Measurements from ENCODE around the gene FAR2. TPM values are rescaled to one million over a fixed set of nuclear protein-coding genes. Genes with fewer than 3 reads are reported as not detected.

FAR2 gene
- total RNA-seq, 1 donor from 2014 or later = 15.9 TPM

- DNase-seq (ENCODE audit: extremely low spot score, unreplicated experiment) = no peak
- no peak overlapping the region for H3K4me3 Mint-ChIP-seq
- peaks cover 3% of the 10 kb centered on the region for H3K36me3 Mint-ChIP-seq
- TF ChIP-seq CTCF (conservative IDR thresholded peaks at IDR 0.05) = no peak
- peaks cover 4% of the 10 kb centered on the region for H3K27me3 Mint-ChIP-seq
- H3K9me3 Mint-ChIP-seq = no peaks in the 10 kb centered on the region
- H3K4me1 Mint-ChIP-seq (ENCODE audit: unreplicated experiment) = peaks cover 24% of the 10 kb centered on the region
- H3K27ac Mint-ChIP-seq = peak overlapping the region; percentile 70
Measured at GRCh38 chr12:29241821-29242591, 92.9 kb downstream of the FAR2 start.

GRCh38 chr12:29242921-29243431 lies 93.9 kb downstream of the FAR2 start:
- peaks cover 4% of the 10 kb centered on the region for H3K27me3 Mint-ChIP-seq
- TF ChIP-seq CTCF (conservative IDR thresholded peaks at IDR 0.05) = no peak
- no peaks in the 10 kb centered on the region for H3K9me3 Mint-ChIP-seq
- no peak overlapping the region for H3K4me3 Mint-ChIP-seq
- peaks cover 24% of the 10 kb centered on the region for H3K4me1 Mint-ChIP-seq (ENCODE audit: unreplicated experiment)
- peaks cover 3% of the 10 kb centered on the region for H3K36me3 Mint-ChIP-seq
- H3K27ac Mint-ChIP-seq = peak overlapping the region; percentile 70
- DNase-seq (ENCODE audit: extremely low spot score, unreplicated experiment) = no peak

GRCh38 chr12:29244159-29244765 lies 95.2 kb downstream of the FAR2 start:
- H3K27ac Mint-ChIP-seq = no peak overlapping the region
- H3K36me3 Mint-ChIP-seq = peaks cover 3% of the 10 kb centered on the region
- H3K4me1 Mint-ChIP-seq (ENCODE audit: unreplicated experiment) = peaks cover 24% of the 10 kb centered on the region
- H3K4me3 Mint-ChIP-seq = no peak overlapping the region
- no peak for DNase-seq (ENCODE audit: extremely low spot score, unreplicated experiment)
- TF ChIP-seq CTCF (conservative IDR thresholded peaks at IDR 0.05) = no peak
- H3K27me3 Mint-ChIP-seq = peaks cover 4% of the 10 kb centered on the region
- no peaks in the 10 kb centered on the region for H3K9me3 Mint-ChIP-seq

GRCh38 chr12:29245246-29245645 lies 96.2 kb downstream of the FAR2 start:
- Mint-ChIP-seq H3K27me3 (peaks cover 3% of the 10 kb centered on the region), H3K9me3 (no peaks in the 10 kb centered on the region), H3K4me1 (ENCODE audit: unreplicated experiment) (peaks cover 23% of the 10 kb centered on the region), H3K4me3 (no peak overlapping the region), H3K36me3 (peaks cover 8% of the 10 kb centered on the region), H3K27ac (no peak overlapping the region)
- DNase-seq (ENCODE audit: extremely low spot score, unreplicated experiment) = no peak
- TF ChIP-seq CTCF (conservative IDR thresholded peaks at IDR 0.05) = no peak

GRCh38 chr12:29249930-29250329 lies 100.9 kb downstream of the FAR2 start:
- peaks cover 8% of the 10 kb centered on the region for H3K36me3 Mint-ChIP-seq
- H3K4me1 Mint-ChIP-seq (ENCODE audit: unreplicated experiment) = no peaks in the 10 kb centered on the region
- H3K4me3 Mint-ChIP-seq = no peak overlapping the region
- H3K27ac Mint-ChIP-seq = no peak overlapping the region
- H3K27me3 Mint-ChIP-seq = no peaks in the 10 kb centered on the region
- H3K9me3 Mint-ChIP-seq = no peaks in the 10 kb centered on the region
- no peak for DNase-seq (ENCODE audit: extremely low spot score, unreplicated experiment)
- no peak for TF ChIP-seq CTCF (conservative IDR thresholded peaks at IDR 0.05)

Data from type B pancreatic cell (in vitro differentiated cells).